Measurements from ENCODE around the gene PRF1. TPM values are rescaled to one million over a fixed set of nuclear protein-coding genes. Genes with fewer than 3 reads are reported as not detected.

Gene PRF1
- total and polyA plus RNA-seq, 4 donors = 1.3 to 6.1 (median 4.7) TPM

- WGBS, 2 donors = 94 to 97% methylated on average over 8 of the region's 8 CpGs
- intact Hi-C loops (cut with DNase I) = no loop called here
- no peak for ATAC-seq (ENCODE audit: low FRiP score)
Measured at GRCh38 chr10:70599319-70599718, 3.2 kb downstream of the PRF1 start.

GRCh38 chr10:70598857-70599295 is 3.7 kb downstream of the PRF1 start:
- H3K9me3 ChIP-seq (ENCODE audit: control insufficient read depth, low read length) = no peaks in the 10 kb centered on the region
- DNase-seq (no peak), ATAC-seq (ENCODE audit: low FRiP score) (no peak)
- H3K27me3 ChIP-seq (ENCODE audit: control insufficient read depth in 1 of 2, insufficient read depth in 2 of 2, low read length in 1 of 2) = no peaks in the 10 kb centered on the region
- 95 to 97% methylated on average over 16 of the region's 16 CpGs for WGBS, 2 donors
- no peak overlapping the region for H3K4me3 ChIP-seq (ENCODE audit: low read length in 2 of 2)
- H3K27ac ChIP-seq (ENCODE audit: low read depth in 1 of 2, low read length in 2 of 2) = no peak overlapping the region
- no peaks in the 10 kb centered on the region for H3K36me3 ChIP-seq (ENCODE audit: control insufficient read depth in 1 of 2, insufficient read depth in 2 of 2, low read length in 1 of 2)
- H3K4me1 ChIP-seq (ENCODE audit: control insufficient read depth in 1 of 2, insufficient read depth in 2 of 2, low read length in 2 of 2) = no peaks in the 10 kb centered on the region
- intact Hi-C loops (cut with DNase I) = no loop called here

More at GRCh38 chr10:70599319-70599718, 3.2 kb downstream of the PRF1 start:
- Histone ChIP-seq H3K9me3 (ENCODE audit: control insufficient read depth, low read length) (no peaks in the 10 kb centered on the region), H3K4me1 (ENCODE audit: control insufficient read depth in 1 of 2, insufficient read depth in 2 of 2, low read length in 2 of 2) (no peaks in the 10 kb centered on the region), H3K4me3 (ENCODE audit: low read length in 2 of 2) (no peak overlapping the region), H3K27me3 (ENCODE audit: control insufficient read depth in 1 of 2, insufficient read depth in 2 of 2, low read length in 1 of 2) (no peaks in the 10 kb centered on the region), H3K36me3 (ENCODE audit: control insufficient read depth in 1 of 2, insufficient read depth in 2 of 2, low read length in 1 of 2) (no peaks in the 10 kb centered on the region), H3K27ac (ENCODE audit: low read depth in 1 of 2, low read length in 2 of 2) (no peak overlapping the region)
- DNase-seq = no peak

GRCh38 chr10:70597856-70598815 is 4.4 kb downstream of the PRF1 start:
- 95 to 96% methylated on average over 34 of the region's 34 CpGs for WGBS, 2 donors

GRCh38 chr10:70596860-70597809 is 5.4 kb downstream of the PRF1 start:
- ATAC-seq (ENCODE audit: low FRiP score) (no peak), DNase-seq (no peak)
- Histone ChIP-seq H3K9me3 (ENCODE audit: control insufficient read depth, low read length) (no peaks in the 10 kb centered on the region), H3K36me3 (ENCODE audit: control insufficient read depth in 1 of 2, insufficient read depth in 2 of 2, low read length in 1 of 2) (no peaks in the 10 kb centered on the region), H3K4me1 (ENCODE audit: control insufficient read depth in 1 of 2, insufficient read depth in 2 of 2, low read length in 2 of 2) (no peaks in the 10 kb centered on the region), H3K27ac (ENCODE audit: low read depth in 1 of 2, low read length in 2 of 2) (no peak overlapping the region), H3K4me3 (ENCODE audit: low read length in 2 of 2) (no peak overlapping the region), H3K27me3 (ENCODE audit: control insufficient read depth in 1 of 2, insufficient read depth in 2 of 2, low read length in 1 of 2) (no peaks in the 10 kb centered on the region)
- intact Hi-C loops (cut with DNase I) = no loop called here
- WGBS, 2 donors = 82 to 83% methylated on average over 8 of the region's 8 CpGs

More at GRCh38 chr10:70597856-70598815, 4.4 kb downstream of the PRF1 start:
- H3K27me3 ChIP-seq (ENCODE audit: control insufficient read depth in 1 of 2, insufficient read depth in 2 of 2, low read length in 1 of 2) = no peaks in the 10 kb centered on the region
- no peak overlapping the region for H3K4me3 ChIP-seq (ENCODE audit: low read length in 2 of 2)
- no peaks in the 10 kb centered on the region for H3K9me3 ChIP-seq (ENCODE audit: control insufficient read depth, low read length)
- no peaks in the 10 kb centered on the region for H3K36me3 ChIP-seq (ENCODE audit: control insufficient read depth in 1 of 2, insufficient read depth in 2 of 2, low read length in 1 of 2)
- H3K4me1 ChIP-seq (ENCODE audit: control insufficient read depth in 1 of 2, insufficient read depth in 2 of 2, low read length in 2 of 2) = no peaks in the 10 kb centered on the region
- intact Hi-C loops (cut with DNase I) = no loop called here
- no peak overlapping the region for H3K27ac ChIP-seq (ENCODE audit: low read depth in 1 of 2, low read length in 2 of 2)
- DNase-seq (no peak), ATAC-seq (ENCODE audit: low FRiP score) (no peak)

- Histone ChIP-seq H3K36me3 (ENCODE audit: control insufficient read depth in 1 of 2, insufficient read depth in 2 of 2, low read length in 1 of 2) (no peaks in the 10 kb centered on the region), H3K4me3 (ENCODE audit: low read length in 2 of 2) (no peak overlapping the region), H3K9me3 (ENCODE audit: control insufficient read depth, low read length) (no peaks in the 10 kb centered on the region), H3K4me1 (ENCODE audit: control insufficient read depth in 1 of 2, insufficient read depth in 2 of 2, low read length in 2 of 2) (no peaks in the 10 kb centered on the region), H3K27me3 (ENCODE audit: control insufficient read depth in 1 of 2, insufficient read depth in 2 of 2, low read length in 1 of 2) (no peaks in the 10 kb centered on the region), H3K27ac (ENCODE audit: low read depth in 1 of 2, low read length in 2 of 2) (no peak overlapping the region)
- intact Hi-C loops (cut with DNase I) = no loop called here
- 89 to 92% methylated on average over 14 of the region's 14 CpGs for WGBS, 2 donors
- ATAC-seq (ENCODE audit: low FRiP score) = no peak
- DNase-seq = peak in 1 of 2 donors; percentile 59
Measured at GRCh38 chr10:70596110-70596798, 6.3 kb downstream of the PRF1 start.

GRCh38 chr10:70595566-70596016 is 7.0 kb downstream of the PRF1 start:
- Histone ChIP-seq H3K27ac (ENCODE audit: low read depth in 1 of 2, low read length in 2 of 2) (no peak overlapping the region), H3K4me1 (ENCODE audit: control insufficient read depth in 1 of 2, insufficient read depth in 2 of 2, low read length in 2 of 2) (no peaks in the 10 kb centered on the region), H3K9me3 (ENCODE audit: control insufficient read depth, low read length) (no peaks in the 10 kb centered on the region), H3K36me3 (ENCODE audit: control insufficient read depth in 1 of 2, insufficient read depth in 2 of 2, low read length in 1 of 2) (no peaks in the 10 kb centered on the region), H3K4me3 (ENCODE audit: low read length in 2 of 2) (no peak overlapping the region), H3K27me3 (ENCODE audit: control insufficient read depth in 1 of 2, insufficient read depth in 2 of 2, low read length in 1 of 2) (no peaks in the 10 kb centered on the region)
- intact Hi-C loops (cut with DNase I) = no loop called here
- DNase-seq = no peak
- no peak for ATAC-seq (ENCODE audit: low FRiP score)
- 91 to 92% methylated on average over 5 of the region's 5 CpGs for WGBS, 2 donors

GRCh38 chr10:70594161-70594560 is 8.4 kb downstream of the PRF1 start:
- intact Hi-C loops (cut with DNase I) = no loop called here

GRCh38 chr10:70593513-70593890 is 9.0 kb downstream of the PRF1 start:
- intact Hi-C loops (cut with DNase I) = no loop called here
- Histone ChIP-seq H3K9me3 (ENCODE audit: control insufficient read depth, low read length) (no peaks in the 10 kb centered on the region), H3K36me3 (ENCODE audit: control insufficient read depth in 1 of 2, insufficient read depth in 2 of 2, low read length in 1 of 2) (no peaks in the 10 kb centered on the region), H3K27ac (ENCODE audit: low read depth in 1 of 2, low read length in 2 of 2) (no peak overlapping the region), H3K27me3 (ENCODE audit: control insufficient read depth in 1 of 2, insufficient read depth in 2 of 2, low read length in 1 of 2) (no peaks in the 10 kb centered on the region), H3K4me3 (ENCODE audit: low read length in 2 of 2) (no peak overlapping the region), H3K4me1 (ENCODE audit: control insufficient read depth in 1 of 2, insufficient read depth in 2 of 2, low read length in 2 of 2) (no peaks in the 10 kb centered on the region)
- no peak for ATAC-seq (ENCODE audit: low FRiP score)
- 81 to 88% methylated on average over 7 of the region's 7 CpGs for WGBS, 2 donors
- peak in 1 of 2 donors; percentile 40 for DNase-seq

More at GRCh38 chr10:70594161-70594560, 8.4 kb downstream of the PRF1 start:
- no peaks in the 10 kb centered on the region for H3K9me3 ChIP-seq (ENCODE audit: control insufficient read depth, low read length)
- ATAC-seq (ENCODE audit: low FRiP score) (no peak), DNase-seq (no peak)
- H3K27me3 ChIP-seq (ENCODE audit: control insufficient read depth in 1 of 2, insufficient read depth in 2 of 2, low read length in 1 of 2) = no peaks in the 10 kb centered on the region
- no peak overlapping the region for H3K27ac ChIP-seq (ENCODE audit: low read depth in 1 of 2, low read length in 2 of 2)
- H3K4me1 ChIP-seq (ENCODE audit: control insufficient read depth in 1 of 2, insufficient read depth in 2 of 2, low read length in 2 of 2) = no peaks in the 10 kb centered on the region
- no peak overlapping the region for H3K4me3 ChIP-seq (ENCODE audit: low read length in 2 of 2)
- WGBS, 2 donors = 91 to 92% methylated on average over 3 of the region's 3 CpGs
- no peaks in the 10 kb centered on the region for H3K36me3 ChIP-seq (ENCODE audit: control insufficient read depth in 1 of 2, insufficient read depth in 2 of 2, low read length in 1 of 2)
